K562 (cell line): ENCODE results near the gene TMEM252. TPM values are rescaled to one million over a fixed set of nuclear protein-coding genes. Genes with fewer than 3 reads are reported as not detected.

ENCODE experiments used
- ATAC-seq: fragments of 200-7000 bp; cut with Tn5 transposase; 3 replicates; pipeline ENCODE4 v1.9.1; 2020; ENCODE audit warnings: moderate library complexity
- BruUV-seq: library from RNA; stranded (reverse); fragments of 400-500 nt; replicated peaks from 2 replicates; lab custom pipeline; 2021; lab: Mats Ljungman, UMichigan
- CTCF ChIA-PET: fragments of 300-600 bp; formaldehyde crosslinking; extraction: SDS; loops from one replicate; lab custom pipeline; 2021; ENCODE audit warnings: low intra/inter-chr PET ratio; lab: Yijun Ruan, JAX
- POLR2A ChIA-PET: fragments of 300-600, 350-650 bp; sonication (Branson Sonifier 250); formaldehyde crosslinking; extraction: SDS; loops from one replicate; lab custom pipeline; 2021; ENCODE audit warnings: antibody characterized with exemption, inconsistent platforms; lab: Yijun Ruan, JAX
- DNase-seq, 4 experiments: peaks; one replicate each; pipeline versions ENCODE4 v3.0.0 to v3.0.0-alpha.2; 2011 to 2018; ENCODE audit warnings: low spot score in 3 of 4, mixed read lengths in 3 of 4; ENCODE audit errors: extremely low read depth in 1 of 4
- FAIRE-seq: peaks from 2 replicates; lab custom pipeline; 2011; peaks lifted over from hg19 to GRCh38; lab: Jason Lieb, UNC
- H2AFZ ChIP-seq: 2 replicates; pipeline ENCODE4 v1.6.0; 2011; ENCODE audit warnings: low read depth, low read length, control low read depth, inconsistent platforms
- H3K27ac ChIP-seq: fragments of 200-600 bp; 3 replicates; pipeline ENCODE4 v1.8.0; 2011; ENCODE audit warnings: low read depth, mild to moderate bottlenecking, control low read depth, inconsistent platforms, low read length, moderate library complexity, mixed read lengths; ENCODE audit errors: extremely low read depth
- H3K27me3 ChIP-seq, 2 experiments: fragments of 300-600 bp in 1 of 2; 2 replicates in 1 of 2; 3 replicates in 1 of 2; pipeline versions ENCODE4 v1.6.0 to v1.8.0; 2011; ENCODE audit warnings: inconsistent platforms in 2 of 2, low read length in 2 of 2, mild to moderate bottlenecking in 1 of 2, mixed read lengths in 1 of 2, moderate library complexity in 1 of 2; ENCODE audit not compliant: control insufficient read depth in 2 of 2, insufficient read depth in 2 of 2
- H3K36me3 ChIP-seq: fragments of 300-600 bp; 3 replicates; pipeline ENCODE4 v1.8.0; 2011; ENCODE audit warnings: mild to moderate bottlenecking, low read length, inconsistent platforms; ENCODE audit not compliant: control insufficient read depth, insufficient read depth
- H3K4me1 ChIP-seq, 2 experiments: fragments of 200-600 bp in 1 of 2; replicated peaks in 1 of 2; 2 replicates in 1 of 2; 3 replicates in 1 of 2; pipeline versions ENCODE4 v1.5.1 to v1.8.0; 2011; ENCODE audit warnings: inconsistent platforms in 2 of 2, low read length in 2 of 2, mild to moderate bottlenecking in 1 of 2, mixed read lengths in 1 of 2, moderate library complexity in 1 of 2; ENCODE audit not compliant: control insufficient read depth in 2 of 2, insufficient read depth in 2 of 2
- H3K4me2 ChIP-seq: 2 replicates; pipeline ENCODE4 v1.6.1; 2011; ENCODE audit warnings: low read length, control low read depth, inconsistent platforms, mixed read lengths; ENCODE audit not compliant: insufficient read depth
- H3K4me3 ChIP-seq: fragments of 200-600 bp; sonication (generic), shearing (Covaris generic); 2 replicates; pipeline ENCODE4 v1.5.1; 2016; ENCODE audit warnings: control low read depth, inconsistent platforms
- H3K79me2 ChIP-seq: fragments of 200-600 bp; 3 replicates; pipeline ENCODE4 v1.8.0; 2011; ENCODE audit warnings: low read length, inconsistent platforms; ENCODE audit not compliant: control insufficient read depth, insufficient read depth
- H3K9ac ChIP-seq, 2 experiments: 2 replicates each; pipeline versions ENCODE4 v1.6.0 to v1.6.1; 2011; ENCODE audit warnings: low read depth in 2 of 2, low read length in 2 of 2, control low read depth in 1 of 2, inconsistent platforms in 1 of 2, mild to moderate bottlenecking in 1 of 2, mixed read lengths in 1 of 2; ENCODE audit not compliant: insufficient read depth in 1 of 2
- H3K9me1 ChIP-seq: one replicate; pipeline ENCODE4 v1.6.0; 2011; ENCODE audit warnings: inconsistent platforms, mild to moderate bottlenecking, low read length, moderate library complexity; ENCODE audit not compliant: control insufficient read depth, insufficient read depth
- H3K9me3 ChIP-seq: replicated peaks from 2 replicates; pipeline ENCODE4 v1.5.1; 2011; ENCODE audit warnings: low read depth, low read length, inconsistent platforms; ENCODE audit not compliant: control insufficient read depth, insufficient read depth
- H4K20me1 ChIP-seq: replicated peaks from 2 replicates; pipeline ENCODE4 v1.6.1; 2011; ENCODE audit warnings: low read length, inconsistent platforms, mixed read lengths; ENCODE audit not compliant: control insufficient read depth, insufficient read depth
- ARID3B ChIP-seq: fragments of 250-450 bp; sonication (Bioruptor Pico); IDR thresholded peaks from 2 replicates; pipeline ENCODE4 v1.4.0; 2020; ENCODE audit warnings: borderline replicate concordance
- ATF3 ChIP-seq, 2 experiments: fragments of 450-650 bp in 1 of 2; sonication (generic) in 1 of 2; formaldehyde crosslinking in 1 of 2; IDR thresholded peaks in 1 of 2; conservative IDR thresholded peaks in 1 of 2; 2 replicates each; pipeline versions ENCODE4 v1.6.1 to v1.8.1; 2016 to 2023; ENCODE audit warnings: mild to moderate bottlenecking in 2 of 2, moderate library complexity in 2 of 2, inconsistent platforms in 1 of 2, missing genetic modification reagents in 1 of 2
- BHLHE40 ChIP-seq: IDR thresholded peaks from 2 replicates; pipeline ENCODE4 v1.6.1; 2011; ENCODE audit warnings: low read length, improper control_type of control experiment
- MED1 ChIP-seq: sonication (generic); formaldehyde crosslinking; IDR thresholded peaks from 2 replicates; pipeline ENCODE4 v1.8.1; 2023; ENCODE audit warnings: missing genetic modification reagents, borderline replicate concordance
- RBM14 ChIP-seq: fragments of 200-400 bp; formaldehyde crosslinking; IDR thresholded peaks from 2 replicates; pipeline ENCODE4 v1.6.1; 2018; ENCODE audit warnings: low read depth, mild to moderate bottlenecking, low read length, moderate library complexity, borderline replicate concordance; ENCODE audit not compliant: insufficient read depth
- THRA ChIP-seq: fragments of 450-650 bp; IDR thresholded peaks from 2 replicates; pipeline ENCODE4 v1.6.1; 2017; ENCODE audit warnings: mild to moderate bottlenecking, moderate library complexity
- YBX1 ChIP-seq: fragments of 450-650 bp; IDR thresholded peaks from 2 replicates; pipeline ENCODE4 v1.7.1; 2016; ENCODE audit warnings: mild to moderate bottlenecking
- WGBS: fragments of 100-300 bp; shearing (Covaris generic); methylation state at CpG from one replicate; pipeline ENCODE4 v1.1.6; 2016; ENCODE audit warnings: low coverage, mixed read lengths; ENCODE audit not compliant: insufficient coverage; ENCODE audit errors: missing lambda C conversion rate; 5-methylcytosine and 5-hydroxymethylcytosine counted together
- in situ Hi-C: fragments of 300-500 bp; cut with MboI; formaldehyde crosslinking; loops from 4 replicates; pipeline ENCODE4 v1.15.0; 2018; ENCODE audit warnings: inconsistent platforms, mixed read lengths
- intact Hi-C: fragments of 100-400 bp; cut with micrococcal nuclease; formaldehyde crosslinking; loops from 2 replicates; pipeline ENCODE4 v1.14.2; 2022
- polyA plus RNA-seq, 8 experiments: library from polyadenylated mRNA; depleted of rRNA in 4 of 8; stranded (reverse) in 5 of 8; unstranded in 3 of 8; fragments of >200 nt; fragmentation: Nextera tagmentation in 2 of 8; fragmentation: Illumina TruSeq in 1 of 8; extraction: Ambion mirVana in 2 of 8; extraction: Trizol in 1 of 8; gene quantifications; 2 replicates each; pipeline versions ENCODE4 v1.2.1 to v1.2.3, GENCODE V29; 2011 to 2014; ENCODE audit warnings: inconsistent platforms in 1 of 8, missing spikeins in 1 of 8
- total RNA-seq, 7 experiments: library from RNA; depleted of rRNA in 6 of 7; stranded (reverse); fragments of >200 nt in 6 of 7; fragmentation: Illumina TruSeq in 2 of 7; extraction: Trizol in 2 of 7; gene quantifications; 2 replicates each; pipeline versions ENCODE4 v1.2.1 to v1.2.3, GENCODE V29; 2011 to 2021; ENCODE audit warnings: low replicate concordance in 1 of 7

TMEM252 gene
- total and polyA plus RNA-seq, 9 of the 15 experiments (the other 6 are each of a cell fraction or from before 2014, with no cell fraction given): not detected

GRCh38 chr9:68502279-68502678, 38.4 kb downstream of the TMEM252 start:
- intact Hi-C loops (no loop called here), in situ Hi-C loops (no loop called here)
- Histone ChIP-seq H3K36me3 (no peaks in the 10 kb centered on the region), H2AFZ (no peak overlapping the region), H3K4me1 (no peaks in the 10 kb centered on the region; a peak in 1 of 5 replicates), H3K9me3 (no peaks in the 10 kb centered on the region), H3K9ac (no peak overlapping the region), H3K27ac (no peak overlapping the region), H3K27me3 (no peaks in the 10 kb centered on the region; a peak in 1 of 5 replicates), H3K9me1 (no peaks in the 10 kb centered on the region), H4K20me1 (no peaks in the 10 kb centered on the region), H3K79me2 (no peaks in the 10 kb centered on the region)
- POLR2A ChIA-PET: no interaction called here
- BruUV-seq: no TSS peak
- CTCF ChIA-PET: no interaction called here
- no peak for FAIRE-seq
- 0% methylated on average over 4 of the region's 4 CpGs for WGBS
- DNase-seq: no peak
- no peak for TF ChIP-seq ATF3 (IDR thresholded peaks at IDR 0.05)
- TF ChIP-seq ATF3 (CRISPR knock-in tag; conservative IDR thresholded peaks at IDR 0.05): no peak
- TF ChIP-seq RBM14: no peak
- TF ChIP-seq ARID3B: no peak
- no peak for TF ChIP-seq BHLHE40
- no peak for TF ChIP-seq YBX1
- no peak for TF ChIP-seq THRA
- TF ChIP-seq MED1 (CRISPR knock-in tag): no peak
- TF ChIP-seq, all 486 proteins: peak for 0
- no peak for ATAC-seq
- no peak overlapping the region for H3K4me3 ChIP-seq
- H3K4me2 ChIP-seq: no peak overlapping the region
